Mammary epithelial cell (primary cell): ENCODE measurements around the gene EEFSEC.

Experiments
- EZH2 ChIP-seq: IDR thresholded peaks from 2 replicates; pipeline ENCODE4 v1.6.1; 2012; ENCODE audit warnings: low read length, inconsistent platforms, borderline replicate concordance
- TF ChIP-seq, protein P1 (sequence below), 2 donors: IDR thresholded peaks in 1 of 2; conservative IDR thresholded peaks in 1 of 2; 2 replicates each; pipeline ENCODE4 v1.5.1; 2011 to 2012; ENCODE audit warnings: inconsistent platforms in 2 of 2, low read length in 2 of 2, mild to moderate bottlenecking in 2 of 2, control low read depth in 1 of 2, low read depth in 1 of 2; ENCODE audit not compliant: insufficient read depth in 1 of 2; ENCODE audit errors: extremely low read depth in 1 of 2

DNA sequence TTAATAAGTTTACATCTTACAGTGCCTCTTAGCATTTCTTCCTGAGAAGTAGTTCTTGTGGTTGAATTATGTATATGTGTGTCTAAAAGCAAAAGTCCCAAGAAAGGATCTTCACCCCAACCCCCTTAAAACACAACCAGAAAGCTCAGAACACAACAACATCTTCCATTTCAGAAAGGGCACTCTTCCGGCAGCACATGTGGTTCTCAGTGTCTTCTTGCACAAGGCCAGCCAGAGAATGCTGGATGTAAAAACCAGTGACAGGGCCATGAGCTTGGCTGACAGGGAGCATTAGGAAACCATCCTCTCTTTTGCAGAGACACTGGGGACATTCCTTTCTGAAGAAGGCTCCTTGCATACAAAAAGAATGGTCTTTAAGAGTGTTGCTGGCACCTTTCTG lies 45.0 kb downstream of the EEFSEC start:
- TF ChIP-seq, protein P1, sequence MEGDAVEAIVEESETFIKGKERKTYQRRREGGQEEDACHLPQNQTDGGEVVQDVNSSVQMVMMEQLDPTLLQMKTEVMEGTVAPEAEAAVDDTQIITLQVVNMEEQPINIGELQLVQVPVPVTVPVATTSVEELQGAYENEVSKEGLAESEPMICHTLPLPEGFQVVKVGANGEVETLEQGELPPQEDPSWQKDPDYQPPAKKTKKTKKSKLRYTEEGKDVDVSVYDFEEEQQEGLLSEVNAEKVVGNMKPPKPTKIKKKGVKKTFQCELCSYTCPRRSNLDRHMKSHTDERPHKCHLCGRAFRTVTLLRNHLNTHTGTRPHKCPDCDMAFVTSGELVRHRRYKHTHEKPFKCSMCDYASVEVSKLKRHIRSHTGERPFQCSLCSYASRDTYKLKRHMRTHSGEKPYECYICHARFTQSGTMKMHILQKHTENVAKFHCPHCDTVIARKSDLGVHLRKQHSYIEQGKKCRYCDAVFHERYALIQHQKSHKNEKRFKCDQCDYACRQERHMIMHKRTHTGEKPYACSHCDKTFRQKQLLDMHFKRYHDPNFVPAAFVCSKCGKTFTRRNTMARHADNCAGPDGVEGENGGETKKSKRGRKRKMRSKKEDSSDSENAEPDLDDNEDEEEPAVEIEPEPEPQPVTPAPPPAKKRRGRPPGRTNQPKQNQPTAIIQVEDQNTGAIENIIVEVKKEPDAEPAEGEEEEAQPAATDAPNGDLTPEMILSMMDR (conservative IDR thresholded peaks at IDR 0.05 in 1 of 2, IDR thresholded peaks at IDR 0.05 in 1 of 2; ENCODE audit: extremely low read depth in 1 of 2, insufficient read depth in 1 of 2, low read depth in 1 of 2, low read length in 2 of 2): no peak
- TF ChIP-seq EZH2: no peak
